GM12878 (cell line): ENCODE data around the gene AGRN. TPM values are rescaled to one million over a fixed set of nuclear protein-coding genes. Genes with fewer than 3 reads are reported as not detected.
A peak's percentile ranks its signal among the peaks of the same experiment; 100 is the strongest.

Experiments used
- CHD1 ChIP-seq: IDR thresholded peaks from 2 replicates; pipeline ENCODE4 v1.6.1; 2012; ENCODE audit warnings: low read depth, low read length, improper control_type of control experiment
- IKZF2 ChIP-seq, 2 experiments: fragments of 450-650 bp; IDR thresholded peaks; 2 replicates each; pipeline ENCODE4 v1.6.1; 2017; ENCODE audit warnings: mild to moderate bottlenecking in 2 of 2, moderate library complexity in 2 of 2
- MXI1 ChIP-seq: fragments of 150-350 bp; IDR thresholded peaks from 2 replicates; pipeline ENCODE4 v1.6.1; 2011; ENCODE audit warnings: low read depth, mild to moderate bottlenecking, inconsistent platforms, low read length, improper control_type of control experiment
- NKRF ChIP-seq: fragments of 450-650 bp; conservative IDR thresholded peaks from 2 replicates; pipeline ENCODE4 v1.6.1; 2017; ENCODE audit warnings: mild to moderate bottlenecking, moderate library complexity
- NR2F1 ChIP-seq: fragments of 450-650 bp; conservative IDR thresholded peaks from 2 replicates; pipeline ENCODE4 v1.6.1; 2017; ENCODE audit warnings: mild to moderate bottlenecking
- SPI1 ChIP-seq: IDR thresholded peaks from 2 replicates; pipeline ENCODE4 v1.6.1; 2011; ENCODE audit warnings: low read depth, mild to moderate bottlenecking, low read length, moderate library complexity, borderline replicate concordance; ENCODE audit not compliant: insufficient read depth
- SREBF1 ChIP-seq: IDR thresholded peaks from 2 replicates; pipeline ENCODE4 v1.6.1; 2012; ENCODE audit warnings: mild to moderate bottlenecking, low read length
- SRF ChIP-seq, 2 experiments: IDR thresholded peaks; 2 replicates each; pipeline ENCODE4 v1.6.1; 2011; ENCODE audit warnings: low read depth in 2 of 2, low read length in 2 of 2, mild to moderate bottlenecking in 1 of 2, moderate library complexity in 1 of 2
- TAF1 ChIP-seq: IDR thresholded peaks from 2 replicates; pipeline ENCODE4 v1.6.1; 2011; ENCODE audit warnings: mild to moderate bottlenecking, low read depth, low read length, borderline replicate concordance
- TCF12 ChIP-seq: IDR thresholded peaks from 2 replicates; pipeline ENCODE4 v1.6.1; 2011; ENCODE audit warnings: low read depth, mild to moderate bottlenecking, low read length
- polyA plus RNA-seq, 11 experiments: library from polyadenylated mRNA; depleted of rRNA in 4 of 11; unstranded in 6 of 11; stranded (reverse) in 5 of 11; fragments of >200 nt; fragmentation: Nextera tagmentation in 4 of 11; fragmentation: Illumina TruSeq in 1 of 11; extraction: Ambion mirVana in 4 of 11; extraction: Trizol in 1 of 11; gene quantifications; 1 replicate in 1 of 11; 2 replicates in 10 of 11; pipeline versions ENCODE4 v1.2.1 to v1.2.3, GENCODE V29; 2011 to 2016; ENCODE audit warnings: inconsistent platforms in 2 of 11, missing spikeins in 2 of 11, low read depth in 1 of 11
- total RNA-seq, 4 experiments: library from RNA; depleted of rRNA in 3 of 4; stranded (reverse); fragments of >200 nt in 3 of 4; fragmentation: Illumina TruSeq in 1 of 4; extraction: Trizol in 1 of 4; gene quantifications; 2 replicates each; pipeline versions ENCODE4 v1.2.1 to v1.2.3, GENCODE V29; 2013 to 2021

Gene AGRN
- total and polyA plus RNA-seq, 10 of the 15 experiments (the other 5 are each of a cell fraction or from before 2014, with no cell fraction given), result 0.02 to 41.8 (median 4.1) TPM

- no peak for TF ChIP-seq TAF1
- no peak for TF ChIP-seq CHD1
- TF ChIP-seq TCF12, result no peak
- TF ChIP-seq MXI1, result 0 out of 2 replicates have a peak, but pooled peaks have one; percentile 43
- peak; percentile 96 for TF ChIP-seq SPI1
- peak; percentile 57 to 75; a peak in 3 of 4 replicates for TF ChIP-seq IKZF2 (IDR thresholded peaks at IDR 0.05)
- 0 out of 4 replicates have a peak, but pooled peaks of 1 of the 2 experiments have one; percentile 6 for TF ChIP-seq SRF (IDR thresholded peaks at IDR 0.05; ENCODE audit: low read depth in 2 of 2, low read length in 2 of 2)
- peak; percentile 70 for TF ChIP-seq NR2F1
- no peak for TF ChIP-seq SREBF1
- TF ChIP-seq NKRF, result no peak
These were observed 18.8 kb downstream of the AGRN start (continued) for GRCh38 chr1:1038694-1039093.
